ENCODE results near the gene GALK1.

- TF ChIP-seq PATZ1 (CRISPR knock-in tag; IDR thresholded peaks at IDR 0.05; ENCODE audit: borderline replicate concordance) (no peak), ZFP3 (CRISPR knock-in tag; IDR thresholded peaks at IDR 0.05) (no peak), BACH2 (CRISPR knock-in tag; IDR thresholded peaks at IDR 0.05; ENCODE audit: borderline replicate concordance) (no peak), PPARA (CRISPR knock-in tag; IDR thresholded peaks at IDR 0.05; ENCODE audit: borderline replicate concordance) (no peak), ZFP30 (CRISPR knock-in tag; IDR thresholded peaks at IDR 0.05) (no peak)
Measured at GRCh38 chr17:75814021-75814395, 49.0 kb upstream of the GALK1 start.

Measured in SK-N-SH treated with all-trans-retinoic acid at 6 μM for 48 hours (cell line).